NCI-H2196 treated with DMSO at 0.1 percent for 48 hours (cell line): ENCODE results near the gene LIPC.

Source experiments
- DNase-seq: peaks from one replicate; lab custom pipeline; 2025; ENCODE audit not compliant: unreplicated experiment; lab: John Stamatoyannopoulos, UW

Gene LIPC

GRCh38 chr15:58405865-58406264, 25.9 kb upstream of the LIPC start:
- no peak for DNase-seq

DNA sequence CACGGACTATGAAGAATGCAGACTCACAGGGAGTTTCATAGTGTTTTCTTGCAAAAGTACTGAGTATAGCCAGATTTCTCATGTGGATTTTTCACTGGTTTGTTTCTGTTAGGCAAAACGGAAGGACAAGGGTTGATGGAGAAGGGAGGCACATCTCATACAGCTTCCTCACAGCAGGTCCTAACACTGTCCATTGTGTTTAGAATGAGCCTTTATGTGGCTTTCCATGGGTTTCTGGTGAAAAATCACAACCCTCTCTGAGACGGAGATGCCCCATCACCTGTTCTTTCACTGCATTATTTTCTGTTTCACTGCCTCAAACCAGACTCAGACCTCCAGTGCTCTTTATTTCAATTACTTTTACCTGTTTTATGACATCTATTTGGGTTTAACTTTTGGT, 25.0 kb upstream of the LIPC start:
- DNase-seq, result no peak

GRCh38 chr15:58407236-58407775, 24.5 kb upstream of the LIPC start:
- no peak for DNase-seq

- DNase-seq, result no peak
These were observed 24.0 kb upstream of the LIPC start for GRCh38 chr15:58407778-58408177.

DNA sequence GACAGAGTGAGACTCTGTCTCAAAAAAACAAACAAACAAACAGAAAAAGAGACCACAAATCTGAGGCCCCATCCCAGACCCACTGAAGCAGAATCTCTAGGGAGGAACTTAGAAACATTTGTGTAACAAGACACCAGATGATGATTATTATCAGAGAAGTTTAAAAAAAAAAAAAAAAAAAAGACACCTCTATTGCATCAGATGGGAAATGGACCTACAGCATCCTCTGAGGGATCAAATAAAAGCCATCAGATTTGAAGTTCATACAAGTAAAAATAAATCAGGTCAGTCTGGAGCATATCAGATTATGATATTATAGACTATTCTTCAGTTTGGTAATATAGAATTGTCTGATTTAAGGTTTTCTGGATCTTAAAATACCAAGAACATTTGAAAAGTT, 21.9 kb upstream of the LIPC start:
- no peak for DNase-seq

GRCh38 chr15:58410353-58410752, 21.4 kb upstream of the LIPC start:
- DNase-seq, result peak; percentile 7

DNA sequence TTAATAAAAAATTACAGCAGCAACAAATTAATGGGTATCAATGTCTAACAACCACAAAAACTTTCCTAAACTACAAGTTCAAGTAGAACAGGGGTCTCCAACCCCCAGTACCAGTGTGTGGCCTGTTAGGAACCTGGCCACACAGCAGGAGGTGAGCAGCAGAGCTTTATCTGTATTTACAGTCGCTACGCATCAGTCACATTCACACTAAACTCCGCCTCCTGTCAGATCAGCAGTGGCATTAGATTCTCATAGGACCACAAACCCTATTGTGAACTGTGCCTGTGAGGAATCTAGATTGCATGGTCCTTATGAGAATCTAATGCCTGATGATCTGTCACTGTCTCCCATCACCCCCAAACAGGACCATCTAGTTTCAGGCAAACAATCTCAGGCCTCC, 18.5 kb upstream of the LIPC start:
- no peak for DNase-seq

- no peak for DNase-seq
These were observed 16.2 kb upstream of the LIPC start for GRCh38 chr15:58415636-58416035.

DNA sequence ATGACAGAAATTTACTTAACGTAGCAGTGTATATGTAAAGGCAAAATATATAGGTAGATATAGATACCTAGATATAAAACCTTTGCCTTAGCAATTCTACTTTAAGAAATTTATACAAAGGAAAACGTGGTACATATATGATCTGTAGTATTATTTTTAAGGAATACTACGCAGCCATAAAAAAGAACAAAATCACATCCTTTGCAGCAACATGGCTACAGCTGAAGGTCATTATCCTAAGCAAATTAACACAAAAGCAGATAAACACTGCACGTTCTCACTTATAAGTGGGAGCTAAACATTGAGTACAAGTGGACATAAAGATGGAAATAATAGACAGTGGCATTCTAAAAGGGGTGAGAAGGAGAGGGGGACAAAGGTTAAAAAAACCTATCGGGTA, 14.8 kb upstream of the LIPC start:
- DNase-seq, result no peak

DNA sequence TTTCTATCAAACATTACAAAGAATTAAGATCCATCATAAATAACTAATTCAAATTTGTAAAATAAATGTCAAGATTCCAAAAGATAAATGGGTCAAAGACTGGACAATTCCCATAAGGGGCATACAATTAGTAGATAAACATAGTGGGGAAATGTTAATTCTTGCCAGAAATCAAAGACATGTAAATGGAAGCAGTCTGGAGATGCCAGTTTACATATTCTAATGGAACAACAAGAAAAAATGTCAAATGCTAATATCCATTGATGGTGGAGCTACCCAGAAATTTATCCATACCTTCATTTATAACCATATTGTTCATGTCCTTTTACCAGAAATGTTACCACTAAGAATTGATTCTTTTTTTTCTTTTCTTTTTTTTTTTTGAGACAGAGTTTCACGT, 13.7 kb upstream of the LIPC start:
- DNase-seq, result no peak

DNA sequence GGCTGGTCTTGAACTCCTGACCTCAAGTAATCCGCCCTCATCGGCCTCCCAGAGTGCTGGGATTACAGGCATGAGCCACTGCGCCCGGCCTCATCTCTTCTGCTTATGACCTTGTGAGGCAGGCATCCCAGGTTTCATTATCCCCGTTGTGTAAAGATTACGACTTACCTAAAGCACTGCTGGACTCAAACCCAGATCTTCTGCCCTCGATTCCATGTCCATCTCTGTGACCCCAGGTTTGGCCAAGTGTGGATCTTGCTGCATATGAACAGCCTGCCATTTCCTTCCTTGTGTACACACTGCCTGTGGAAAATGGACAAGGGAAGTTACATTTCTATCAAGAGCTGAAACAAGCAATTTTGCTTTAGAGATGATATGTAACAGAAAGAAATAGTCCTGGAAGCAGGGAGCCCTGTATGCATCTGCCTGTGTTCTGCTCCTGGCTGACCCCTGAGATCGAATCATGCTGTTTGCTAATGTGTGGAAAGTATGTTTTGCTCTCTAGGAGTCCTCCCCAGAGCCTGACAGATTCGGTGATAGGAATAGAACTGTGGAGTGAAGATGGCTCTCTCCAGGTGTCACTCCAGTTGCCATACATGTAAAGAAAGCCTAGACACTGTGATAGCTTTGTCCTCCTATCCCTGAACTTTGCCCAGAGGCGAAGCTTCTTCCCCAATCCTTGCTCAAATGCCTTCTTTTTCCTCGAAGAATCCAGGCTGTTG, 11.8 kb upstream of the LIPC start:
- no peak for DNase-seq

GRCh38 chr15:58420579-58421043, 11.2 kb upstream of the LIPC start:
- no peak for DNase-seq

DNA sequence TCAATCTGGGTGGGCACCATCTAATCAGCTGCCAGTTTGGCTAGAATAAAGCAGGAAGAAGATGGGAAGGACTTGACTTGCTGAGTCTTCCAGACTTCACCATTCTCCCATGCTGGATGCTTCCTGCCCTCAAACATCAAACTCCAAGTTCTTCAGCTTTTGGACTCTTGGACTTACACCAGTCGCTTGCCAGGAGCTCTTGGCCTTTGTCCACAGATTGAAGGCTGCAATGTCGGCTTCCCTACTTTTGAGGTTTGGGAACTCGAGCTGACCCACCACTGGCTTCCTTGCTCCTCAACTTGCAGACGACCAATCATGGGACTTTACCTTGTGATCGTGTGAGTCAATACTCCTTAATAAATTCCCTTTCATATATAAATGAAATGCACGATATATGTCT, 8.6 kb upstream of the LIPC start:
- no peak for DNase-seq

- DNase-seq, result no peak
These were observed 7.8 kb upstream of the LIPC start for GRCh38 chr15:58423831-58424608.

DNA sequence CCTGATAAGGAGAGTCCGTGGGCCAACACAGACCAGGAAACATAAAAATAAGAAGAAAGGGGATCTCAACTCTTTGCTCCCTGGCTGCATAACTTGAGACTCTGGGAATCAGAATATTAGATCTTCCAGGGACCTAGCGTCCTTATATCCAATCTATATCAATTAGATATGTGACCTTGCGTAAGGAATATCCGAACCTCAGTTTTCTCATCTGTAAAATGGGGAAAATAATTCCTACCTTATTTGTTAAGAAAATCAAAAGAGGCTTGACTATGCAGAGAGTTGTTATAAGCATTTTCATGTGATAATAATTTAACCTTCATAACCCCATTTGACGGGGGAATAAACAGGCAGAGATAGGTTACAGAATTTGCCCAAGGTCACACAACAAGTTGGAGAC, 7.1 kb upstream of the LIPC start:
- DNase-seq, result no peak

DNA sequence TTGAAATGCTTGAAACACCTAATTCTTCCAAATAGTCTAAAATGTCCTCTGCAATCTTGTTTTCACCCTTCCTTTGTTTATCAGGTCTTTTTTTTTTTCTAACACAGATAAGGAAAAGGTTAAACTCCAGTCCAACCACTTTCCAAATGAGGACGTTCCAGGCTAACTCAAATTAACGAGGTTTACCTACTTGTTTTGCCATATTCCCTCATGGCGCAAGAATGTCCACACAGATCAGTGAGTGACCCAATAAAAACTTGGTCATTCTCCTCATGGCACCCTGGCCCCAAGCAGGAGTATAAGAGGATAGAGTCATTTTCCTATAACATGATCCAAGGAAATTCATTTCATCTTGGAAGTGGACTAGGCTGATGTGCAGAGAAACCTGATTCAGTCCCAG, 6.6 kb upstream of the LIPC start:
- no peak for DNase-seq

GRCh38 chr15:58425834-58426233, 6.0 kb upstream of the LIPC start:
- DNase-seq, result no peak

- no peak for DNase-seq
These were observed 5.3 kb upstream of the LIPC start for GRCh38 chr15:58426501-58426900.

DNA sequence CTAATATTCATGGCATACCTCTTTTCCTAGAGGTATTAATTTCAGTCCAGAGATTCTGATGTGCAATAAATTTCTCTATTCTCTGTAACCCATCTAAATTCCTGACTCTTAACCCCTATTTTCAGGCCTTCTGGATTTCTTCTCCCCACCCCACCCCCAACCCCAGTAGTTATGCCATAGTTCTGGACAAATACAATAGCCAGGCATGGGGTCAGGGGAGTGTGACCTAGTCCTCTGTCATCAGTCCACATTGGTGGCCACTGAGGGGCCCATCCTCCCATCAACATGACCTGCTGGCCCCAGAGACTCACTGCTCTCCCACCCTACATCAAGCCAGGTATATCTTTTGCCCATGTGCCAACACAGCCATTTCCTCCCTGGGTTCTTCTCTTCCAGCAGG, 3.8 kb upstream of the LIPC start:
- no peak for DNase-seq

DNA sequence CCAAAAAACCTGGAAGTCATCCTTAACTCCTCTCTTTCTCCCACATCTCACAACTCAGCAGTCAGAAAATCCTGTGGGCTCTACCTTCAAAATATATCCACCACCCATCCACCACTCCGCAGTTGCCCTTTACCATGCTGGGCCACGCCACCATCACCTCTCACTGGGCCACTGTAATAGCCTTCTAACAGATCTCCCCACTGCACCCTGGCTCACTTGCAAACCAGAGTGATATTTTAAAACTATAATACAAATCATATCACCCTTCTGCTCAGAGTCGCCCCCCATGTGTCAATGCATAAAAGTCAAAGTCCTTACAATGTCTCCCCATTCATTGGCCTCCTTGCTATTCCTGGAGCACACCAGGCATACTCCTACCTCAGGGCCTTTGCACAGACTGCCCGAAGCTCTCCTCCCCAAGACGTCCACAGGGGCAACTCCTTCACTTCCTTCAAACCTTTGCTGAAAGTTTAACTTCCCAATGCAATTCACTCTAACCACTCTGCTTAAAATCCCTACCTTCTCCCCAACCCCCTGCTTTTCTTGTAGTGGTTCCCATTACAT, 1.5 kb upstream of the LIPC start:
- no peak for DNase-seq

GRCh38 chr15:58432401-58432800, 610 bp downstream of the LIPC start:
- no peak for DNase-seq
